KOPT-K1 (cell line): ENCODE data around the gene ACTN1.
"Not testable (repeated sequence)": the region's sequence is repeated elsewhere in the genome, so short reads cannot be mapped to it uniquely, and the experiment has no call there.

Experiments
- H3K27ac ChIP-seq: fragments of 200-600 bp; sonication (generic); 2 replicates; pipeline ENCODE4 v1.5.1; 2016; ENCODE audit warnings: antibody characterized with exemption, mild to moderate bottlenecking, low read depth, low read length; ENCODE audit not compliant: poor library complexity, severe bottlenecking
- H3K36me3 ChIP-seq: fragments of 200-600 bp; sonication (generic); 2 replicates; pipeline ENCODE4 v1.5.1; 2017; ENCODE audit warnings: antibody characterized with exemption, mild to moderate bottlenecking, low read length, moderate library complexity; ENCODE audit not compliant: insufficient read depth
- H3K9me3 ChIP-seq: fragments of 200-600 bp; sonication (generic); 2 replicates; pipeline ENCODE4 v1.5.1; 2017; ENCODE audit warnings: antibody characterized with exemption, low read length, mild to moderate bottlenecking; ENCODE audit not compliant: insufficient read depth, poor library complexity, severe bottlenecking

ACTN1 gene

GRCh38 chr14:68979021-68979721 is at the start of gene ACTN1:
Gene ACTN1 (minus strand): TSS chr14:68979302. CDS start chr14:68979056, 246 bp downstream.
- H3K27ac ChIP-seq, result peak within 1 kb of the TSS; percentile 4
- no peaks in the 10 kb centered on the region for H3K36me3 ChIP-seq
- no peaks in the 10 kb centered on the region for H3K9me3 ChIP-seq

- no peak overlapping the region for H3K27ac ChIP-seq
- no peaks in the 10 kb centered on the region for H3K9me3 ChIP-seq
- H3K36me3 ChIP-seq, result no peaks in the 10 kb centered on the region
These were observed 48.3 kb upstream of the ACTN1 start for GRCh38 chr14:69027242-69027913.

GRCh38 chr14:69023035-69023434 is 43.9 kb upstream of the ACTN1 start:
- no peaks in the 10 kb centered on the region for H3K36me3 ChIP-seq
- H3K27ac ChIP-seq, result no peak overlapping the region
- no peaks in the 10 kb centered on the region for H3K9me3 ChIP-seq

- not testable (repeated sequence) for H3K27ac ChIP-seq, H3K36me3 ChIP-seq, H3K9me3 ChIP-seq
These were observed 43.0 kb upstream of the ACTN1 start for GRCh38 chr14:69022093-69022492.

- H3K9me3 ChIP-seq, result no peaks in the 10 kb centered on the region
- no peaks in the 10 kb centered on the region for H3K36me3 ChIP-seq
- no peak overlapping the region for H3K27ac ChIP-seq
These were observed 38.6 kb upstream of the ACTN1 start for GRCh38 chr14:69017706-69018105.

- H3K36me3 ChIP-seq, result no peaks in the 10 kb centered on the region
- no peaks in the 10 kb centered on the region for H3K9me3 ChIP-seq
- H3K27ac ChIP-seq, result no peak overlapping the region
These were observed 35.7 kb upstream of the ACTN1 start for GRCh38 chr14:69014829-69015259.

GRCh38 chr14:69013943-69014782 is 35.1 kb upstream of the ACTN1 start:
- no peaks in the 10 kb centered on the region for H3K36me3 ChIP-seq
- H3K9me3 ChIP-seq, result no peaks in the 10 kb centered on the region
- H3K27ac ChIP-seq, result no peak overlapping the region

- H3K36me3 ChIP-seq, result no peaks in the 10 kb centered on the region
- no peaks in the 10 kb centered on the region for H3K9me3 ChIP-seq
- no peak overlapping the region for H3K27ac ChIP-seq
These were observed 33.3 kb upstream of the ACTN1 start for GRCh38 chr14:69012256-69012953.

- no peak overlapping the region for H3K27ac ChIP-seq
- H3K36me3 ChIP-seq, result no peaks in the 10 kb centered on the region
- no peaks in the 10 kb centered on the region for H3K9me3 ChIP-seq
These were observed 31.5 kb upstream of the ACTN1 start for GRCh38 chr14:69010648-69011047.

GRCh38 chr14:69008421-69008884 is 29.4 kb upstream of the ACTN1 start:
- Histone ChIP-seq H3K36me3 (no peaks in the 10 kb centered on the region), H3K27ac (no peak overlapping the region), H3K9me3 (no peaks in the 10 kb centered on the region)

- Histone ChIP-seq H3K36me3 (no peaks in the 10 kb centered on the region), H3K27ac (no peak overlapping the region), H3K9me3 (no peaks in the 10 kb centered on the region)
These were observed 27.2 kb upstream of the ACTN1 start for GRCh38 chr14:69006346-69006745.

- H3K9me3 ChIP-seq, result no peaks in the 10 kb centered on the region
- no peak overlapping the region for H3K27ac ChIP-seq
- no peaks in the 10 kb centered on the region for H3K36me3 ChIP-seq
These were observed 26.5 kb upstream of the ACTN1 start for GRCh38 chr14:69005432-69006148.

- Histone ChIP-seq H3K36me3 (no peaks in the 10 kb centered on the region), H3K27ac (no peak overlapping the region), H3K9me3 (no peaks in the 10 kb centered on the region)
These were observed 25.8 kb upstream of the ACTN1 start for GRCh38 chr14:69004731-69005431.

- Histone ChIP-seq H3K36me3 (no peaks in the 10 kb centered on the region), H3K9me3 (no peaks in the 10 kb centered on the region), H3K27ac (no peak overlapping the region)
These were observed 24.5 kb upstream of the ACTN1 start for GRCh38 chr14:69003626-69004025.
